Lung (tissue), 12 donors: ENCODE data around the gene BCL7C. TPM values are rescaled to one million over a fixed set of nuclear protein-coding genes. Genes with fewer than 3 reads are reported as not detected.

Experiments used
- ATAC-seq: fragments of 200-7000 bp; cut with Tn5 transposase; one replicate; pipeline ENCODE4 v1.9.1; 2020; ENCODE audit warnings: moderate number of reproducible peaks; ENCODE audit not compliant: insufficient read depth, low FRiP score
- DNase-seq, 3 donors: peaks; one replicate each; pipeline ENCODE4 v3.0.0-alpha.2; 2013 to 2017
- H3K27ac ChIP-seq, 2 donors: one replicate each; pipeline ENCODE4 v1.5.1; 2013; ENCODE audit warnings: mild to moderate bottlenecking in 2 of 2, moderate library complexity in 2 of 2, control low read depth in 1 of 2, inconsistent platforms in 1 of 2, low read depth in 1 of 2, low read length in 1 of 2
- H3K27me3 ChIP-seq, 3 donors: one replicate each; pipeline ENCODE4 v1.5.1; 2013; ENCODE audit warnings: low read length in 2 of 3; ENCODE audit not compliant: control insufficient read depth in 3 of 3, insufficient read depth in 3 of 3
- H3K36me3 ChIP-seq, 4 donors: one replicate each; pipeline ENCODE4 v1.5.1; 2013; ENCODE audit warnings: low read length in 4 of 4, mild to moderate bottlenecking in 1 of 4, moderate library complexity in 1 of 4; ENCODE audit not compliant: control insufficient read depth in 4 of 4, insufficient read depth in 4 of 4
- H3K4me1 ChIP-seq, 5 donors: one replicate each; pipeline ENCODE4 v1.5.1; 2013; ENCODE audit warnings: low read length in 5 of 5, mild to moderate bottlenecking in 2 of 5, moderate library complexity in 1 of 5; ENCODE audit not compliant: control insufficient read depth in 5 of 5, insufficient read depth in 5 of 5
- H3K4me3 ChIP-seq: one replicate; pipeline ENCODE4 v1.5.1; 2013; ENCODE audit warnings: mild to moderate bottlenecking, control low read depth, moderate library complexity
- H3K9ac ChIP-seq, 2 donors: one replicate each; pipeline ENCODE4 v1.5.1; 2013; ENCODE audit warnings: low read length in 2 of 2, control low read depth in 1 of 2; ENCODE audit not compliant: insufficient read depth in 1 of 2
- H3K9me3 ChIP-seq, 4 donors: one replicate each; pipeline ENCODE4 v1.5.1; 2013; ENCODE audit warnings: low read length in 3 of 4, mild to moderate bottlenecking in 1 of 4, moderate library complexity in 1 of 4; ENCODE audit not compliant: control insufficient read depth in 4 of 4, insufficient read depth in 3 of 4
- CTCF ChIP-seq: IDR thresholded peaks from 2 replicates; pipeline ENCODE4 v1.5.1; 2012; ENCODE audit warnings: mild to moderate bottlenecking; ENCODE audit errors: control extremely low read depth, extremely low read depth
- WGBS, 2 donors: extraction: QIAGEN DNeasy Blood & Tissue Kit; methylation state at CpG; one replicate each; pipeline ENCODE4 v1.1.7; 2013; 5-methylcytosine and 5-hydroxymethylcytosine counted together
- polyA plus RNA-seq, 2 donors: library from polyadenylated mRNA; stranded (reverse); fragments of 200-250 nt; gene quantifications; one replicate each; pipeline ENCODE4 v1.2.1, GENCODE V29; 2013
- total RNA-seq, 2 donors: library from RNA; depleted of rRNA in 1 of 2; stranded (reverse); fragments of >200 nt in 1 of 2; gene quantifications; one replicate each; pipeline ENCODE4 v1.2.1, GENCODE V29; 2014 to 2021
- donor health status: control.
- donor health status: control.
- donor health status: Bipolar disorder and iron deficiency.
- donor health status: healthy.
- donor health status: DM: yes; HTN: yes; CAD: no.

The BCL7C gene
- total and polyA plus RNA-seq, 4 donors = 18.2 to 51.8 (median 28.3) TPM

- peaks cover 0 to 10% (median 5%) of the 10 kb centered on the region in 4 donors for H3K36me3 ChIP-seq
- H3K9ac ChIP-seq = peak within 1 kb of the TSS; percentile 72 to 100
- DNase-seq = peak in 1 of 3 donors; percentile 79
- peak within 1 kb of the TSS; percentile 53 for H3K4me3 ChIP-seq
- 1% methylated on average over 24 to 31 of the region's 31 CpGs for WGBS, 2 donors
- peak within 1 kb of the TSS; percentile 80 to 92 for H3K27ac ChIP-seq
- no peak for TF ChIP-seq CTCF
- ATAC-seq = no peak
- no peaks in the 10 kb centered on the region for H3K27me3 ChIP-seq
- peaks cover 0 to 8% (median 7%) of the 10 kb centered on the region in 5 donors for H3K4me1 ChIP-seq
- no peaks in the 10 kb centered on the region for H3K9me3 ChIP-seq
These were observed 29.7 kb upstream of the BCL7C start, which contains the start of gene FBXL19 for GRCh38 chr16:30923554-30924075. TSS of gene FBXL19 (plus strand) at chr16:30923572. CDS start at chr16:30925755, 2,183 bp downstream.

GRCh38 chr16:30922960-30923535 is 29.2 kb upstream of the BCL7C start:
- H3K9me3 ChIP-seq = no peaks in the 10 kb centered on the region
- peak; percentile 79 for ATAC-seq
- no peaks in the 10 kb centered on the region for H3K27me3 ChIP-seq
- no peak for TF ChIP-seq CTCF
- H3K27ac ChIP-seq = peak overlapping the region; percentile 80 to 92
- H3K4me1 ChIP-seq = peaks cover 0 to 8% (median 7%) of the 10 kb centered on the region in 5 donors
- H3K36me3 ChIP-seq = peaks cover 0 to 8% (median 4%) of the 10 kb centered on the region in 4 donors
- H3K9ac ChIP-seq = peak overlapping the region; percentile 72 to 100
- DNase-seq = peak; percentile 100
- WGBS, 2 donors = 0 to 1% methylated on average over 31 to 33 of the region's 33 CpGs
- peak overlapping the region; percentile 34 for H3K4me3 ChIP-seq

GRCh38 chr16:30922420-30922959 is 28.6 kb upstream of the BCL7C start:
- peak overlapping the region; percentile 80 to 92 for H3K27ac ChIP-seq
- no peaks in the 10 kb centered on the region for H3K27me3 ChIP-seq
- DNase-seq (peak; percentile 100), ATAC-seq (peak; percentile 90)
- peaks cover 0 to 8% (median 4%) of the 10 kb centered on the region in 4 donors for H3K36me3 ChIP-seq
- peak overlapping the region; percentile 40 for H3K4me3 ChIP-seq
- peak overlapping the region; percentile 72 to 100 for H3K9ac ChIP-seq
- TF ChIP-seq CTCF = no peak
- H3K9me3 ChIP-seq = no peaks in the 10 kb centered on the region
- peaks cover 0 to 8% (median 4%) of the 10 kb centered on the region in 5 donors for H3K4me1 ChIP-seq
- 0 to 1% methylated on average over 42 of the region's 42 CpGs for WGBS, 2 donors
